ENCODE measurements around the gene ABCA3.

DNA sequence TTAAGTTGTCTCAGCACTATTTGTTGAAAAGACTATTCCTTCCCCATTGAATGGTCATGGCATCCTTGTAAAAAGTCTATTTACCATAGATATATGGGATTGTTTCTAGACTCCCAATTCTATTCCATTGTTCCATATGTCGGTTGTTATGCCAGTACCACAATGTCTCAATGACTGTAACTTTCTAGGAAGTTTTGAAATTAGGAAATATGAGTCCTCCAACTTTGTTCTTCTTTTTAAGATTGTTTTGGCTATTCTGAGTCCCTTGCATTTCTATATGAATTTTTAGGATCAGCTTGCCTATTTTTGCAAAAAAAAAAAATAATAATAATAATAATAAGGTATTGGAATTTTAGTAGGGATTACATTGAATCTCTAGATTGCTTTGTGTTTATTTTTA is 43.0 kb upstream of the ABCA3 start:
- TF ChIP-seq, protein P1, sequence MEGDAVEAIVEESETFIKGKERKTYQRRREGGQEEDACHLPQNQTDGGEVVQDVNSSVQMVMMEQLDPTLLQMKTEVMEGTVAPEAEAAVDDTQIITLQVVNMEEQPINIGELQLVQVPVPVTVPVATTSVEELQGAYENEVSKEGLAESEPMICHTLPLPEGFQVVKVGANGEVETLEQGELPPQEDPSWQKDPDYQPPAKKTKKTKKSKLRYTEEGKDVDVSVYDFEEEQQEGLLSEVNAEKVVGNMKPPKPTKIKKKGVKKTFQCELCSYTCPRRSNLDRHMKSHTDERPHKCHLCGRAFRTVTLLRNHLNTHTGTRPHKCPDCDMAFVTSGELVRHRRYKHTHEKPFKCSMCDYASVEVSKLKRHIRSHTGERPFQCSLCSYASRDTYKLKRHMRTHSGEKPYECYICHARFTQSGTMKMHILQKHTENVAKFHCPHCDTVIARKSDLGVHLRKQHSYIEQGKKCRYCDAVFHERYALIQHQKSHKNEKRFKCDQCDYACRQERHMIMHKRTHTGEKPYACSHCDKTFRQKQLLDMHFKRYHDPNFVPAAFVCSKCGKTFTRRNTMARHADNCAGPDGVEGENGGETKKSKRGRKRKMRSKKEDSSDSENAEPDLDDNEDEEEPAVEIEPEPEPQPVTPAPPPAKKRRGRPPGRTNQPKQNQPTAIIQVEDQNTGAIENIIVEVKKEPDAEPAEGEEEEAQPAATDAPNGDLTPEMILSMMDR (conservative IDR thresholded peaks at IDR 0.05), result no peak
- no peak for TF ChIP-seq ZFX (IDR thresholded peaks at IDR 0.05)

Measured in C4-2B (cell line).